ENCODE results near the gene IMPACT. TPM values are rescaled to one million over a fixed set of nuclear protein-coding genes. Genes with fewer than 3 reads are reported as not detected.

The IMPACT gene
- total RNA-seq, 2 donors from 2014 or later = 9.6 to 20.1 TPM

DNA sequence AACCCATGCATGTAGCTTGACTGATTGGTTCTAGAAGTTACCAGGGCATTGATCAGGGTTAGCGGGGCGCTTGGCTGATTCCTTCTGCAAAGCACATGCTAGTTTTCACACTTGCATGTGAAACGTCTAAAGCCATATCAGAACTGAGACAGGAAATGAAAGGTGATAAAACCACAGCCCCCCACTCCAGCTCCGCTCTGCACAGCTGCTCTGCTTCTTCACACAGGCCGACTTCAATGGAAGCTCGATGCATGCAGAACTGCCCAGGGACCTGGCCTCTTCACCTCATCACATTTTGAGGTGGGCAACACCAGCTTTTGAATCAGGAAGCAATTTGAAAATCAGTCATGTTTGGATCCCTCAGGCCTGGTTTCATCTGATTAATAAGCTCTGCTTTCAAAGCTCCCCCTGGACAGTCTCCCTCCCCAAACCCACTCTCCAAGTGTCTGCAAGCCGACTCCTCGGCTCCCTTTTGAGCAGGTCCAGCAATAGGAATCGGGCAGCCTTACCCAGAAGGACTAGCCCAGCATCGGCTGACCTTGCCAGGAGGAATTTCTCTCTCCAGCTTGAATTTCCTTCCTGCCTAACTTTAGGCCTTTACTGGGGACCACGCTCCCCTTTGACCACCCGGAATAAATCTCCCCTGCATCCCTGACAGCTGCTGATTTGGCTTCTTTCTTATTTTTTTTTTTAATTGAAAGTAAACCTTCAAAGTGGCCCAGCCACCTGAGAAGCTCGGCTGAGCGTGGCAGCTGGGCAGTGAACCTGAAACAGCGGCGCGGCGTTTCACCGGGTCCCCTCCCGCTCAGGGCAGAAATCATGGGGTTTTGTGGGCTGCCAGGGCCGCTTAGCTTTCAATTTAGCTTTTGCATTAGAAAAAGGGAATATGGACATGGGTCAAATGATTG lies 65.7 kb downstream of the IMPACT start:
- Histone ChIP-seq H3K4me3 (no peak overlapping the region), H3K27ac (no peak overlapping the region), H3K9me3 (no peaks in the 10 kb centered on the region), H3K4me1 (no peaks in the 10 kb centered on the region), H3K36me3 (replicated peaks in 1 of 2; ENCODE audit: insufficient read depth in 1 of 2, low read depth in 2 of 2) (no peaks in the 10 kb centered on the region), H3K27me3 (no peaks in the 10 kb centered on the region)
- TF ChIP-seq, protein P1, sequence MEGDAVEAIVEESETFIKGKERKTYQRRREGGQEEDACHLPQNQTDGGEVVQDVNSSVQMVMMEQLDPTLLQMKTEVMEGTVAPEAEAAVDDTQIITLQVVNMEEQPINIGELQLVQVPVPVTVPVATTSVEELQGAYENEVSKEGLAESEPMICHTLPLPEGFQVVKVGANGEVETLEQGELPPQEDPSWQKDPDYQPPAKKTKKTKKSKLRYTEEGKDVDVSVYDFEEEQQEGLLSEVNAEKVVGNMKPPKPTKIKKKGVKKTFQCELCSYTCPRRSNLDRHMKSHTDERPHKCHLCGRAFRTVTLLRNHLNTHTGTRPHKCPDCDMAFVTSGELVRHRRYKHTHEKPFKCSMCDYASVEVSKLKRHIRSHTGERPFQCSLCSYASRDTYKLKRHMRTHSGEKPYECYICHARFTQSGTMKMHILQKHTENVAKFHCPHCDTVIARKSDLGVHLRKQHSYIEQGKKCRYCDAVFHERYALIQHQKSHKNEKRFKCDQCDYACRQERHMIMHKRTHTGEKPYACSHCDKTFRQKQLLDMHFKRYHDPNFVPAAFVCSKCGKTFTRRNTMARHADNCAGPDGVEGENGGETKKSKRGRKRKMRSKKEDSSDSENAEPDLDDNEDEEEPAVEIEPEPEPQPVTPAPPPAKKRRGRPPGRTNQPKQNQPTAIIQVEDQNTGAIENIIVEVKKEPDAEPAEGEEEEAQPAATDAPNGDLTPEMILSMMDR (IDR thresholded peaks at IDR 0.05) = no peak
- no peak for TF ChIP-seq POLR2A (IDR thresholded peaks at IDR 0.05)
- ATAC-seq (no peak), DNase-seq (no peak)
- intact Hi-C loops (cut with DNase I) = loop anchor here (5.0 kb wide), 1 partner anchor 135 kb away; no protein-coding TSS in a partner anchor
- 73 to 79% methylated on average over 21 of the region's 21 CpGs for WGBS, 2 donors

- Histone ChIP-seq H3K4me3 (no peak overlapping the region), H3K36me3 (replicated peaks in 1 of 2; ENCODE audit: insufficient read depth in 1 of 2, low read depth in 2 of 2) (no peaks in the 10 kb centered on the region), H3K9me3 (no peaks in the 10 kb centered on the region), H3K27me3 (no peaks in the 10 kb centered on the region), H3K4me1 (no peaks in the 10 kb centered on the region), H3K27ac (no peak overlapping the region)
- DNase-seq (no peak), ATAC-seq (no peak)
- no peak for TF ChIP-seq POLR2A (IDR thresholded peaks at IDR 0.05)
- TF ChIP-seq, protein P1 (IDR thresholded peaks at IDR 0.05) = no peak
- WGBS, 2 donors = 79 to 81% methylated on average over 2 of the region's 2 CpGs
- intact Hi-C loops (cut with DNase I) = loop anchor here (5.0 kb wide), 1 partner anchor 137 kb away; no protein-coding TSS in a partner anchor
Measured at GRCh38 chr18:24494586-24494985, 68.1 kb downstream of the IMPACT start.

- H3K4me1 ChIP-seq = no peaks in the 10 kb centered on the region
- no peaks in the 10 kb centered on the region for H3K27me3 ChIP-seq
- no peak overlapping the region for H3K27ac ChIP-seq
- no peak for DNase-seq
- no peak overlapping the region for H3K4me3 ChIP-seq
- no peak for TF ChIP-seq POLR2A (IDR thresholded peaks at IDR 0.05)
- TF ChIP-seq, protein P1 (IDR thresholded peaks at IDR 0.05) = no peak
- H3K36me3 ChIP-seq (replicated peaks in 1 of 2; ENCODE audit: insufficient read depth in 1 of 2, low read depth in 2 of 2) = no peaks in the 10 kb centered on the region
- ATAC-seq = no peak
- WGBS, 2 donors = 75 to 80% methylated on average over 1 of the region's 1 CpG
- no peaks in the 10 kb centered on the region for H3K9me3 ChIP-seq
- intact Hi-C loops (cut with DNase I) = no loop called here
Measured at GRCh38 chr18:24497031-24497754, 70.7 kb downstream of the IMPACT start.

- no peaks in the 10 kb centered on the region for H3K27me3 ChIP-seq
- H3K27ac ChIP-seq = no peak overlapping the region
- no peak for TF ChIP-seq POLR2A (IDR thresholded peaks at IDR 0.05)
- TF ChIP-seq, protein P1 (IDR thresholded peaks at IDR 0.05) = no peak
- no peaks in the 10 kb centered on the region for H3K4me1 ChIP-seq
- DNase-seq (no peak), ATAC-seq (no peak)
- intact Hi-C loops (cut with DNase I) = no loop called here
- WGBS, 2 donors = 70 to 77% methylated on average over 5 of the region's 5 CpGs
- no peak overlapping the region for H3K4me3 ChIP-seq
- no peaks in the 10 kb centered on the region for H3K36me3 ChIP-seq (replicated peaks in 1 of 2; ENCODE audit: insufficient read depth in 1 of 2, low read depth in 2 of 2)
- no peaks in the 10 kb centered on the region for H3K9me3 ChIP-seq
Measured at GRCh38 chr18:24499814-24500213, 73.3 kb downstream of the IMPACT start.

Data from body of pancreas (tissue), 4 donors.